GM04504 (cell line): ENCODE data around the gene RNF7.
A peak's percentile ranks its signal among the peaks of the same experiment; 100 is the strongest.
"Not testable (repeated sequence)": the region's sequence is repeated elsewhere in the genome, so short reads cannot be mapped to it uniquely, and the experiment has no call there.

Source experiments
- DNase-seq: peaks from one replicate; pipeline ENCODE4 v3.0.0-alpha.2; 2012; ENCODE audit warnings: low read depth

The RNF7 gene

DNA sequence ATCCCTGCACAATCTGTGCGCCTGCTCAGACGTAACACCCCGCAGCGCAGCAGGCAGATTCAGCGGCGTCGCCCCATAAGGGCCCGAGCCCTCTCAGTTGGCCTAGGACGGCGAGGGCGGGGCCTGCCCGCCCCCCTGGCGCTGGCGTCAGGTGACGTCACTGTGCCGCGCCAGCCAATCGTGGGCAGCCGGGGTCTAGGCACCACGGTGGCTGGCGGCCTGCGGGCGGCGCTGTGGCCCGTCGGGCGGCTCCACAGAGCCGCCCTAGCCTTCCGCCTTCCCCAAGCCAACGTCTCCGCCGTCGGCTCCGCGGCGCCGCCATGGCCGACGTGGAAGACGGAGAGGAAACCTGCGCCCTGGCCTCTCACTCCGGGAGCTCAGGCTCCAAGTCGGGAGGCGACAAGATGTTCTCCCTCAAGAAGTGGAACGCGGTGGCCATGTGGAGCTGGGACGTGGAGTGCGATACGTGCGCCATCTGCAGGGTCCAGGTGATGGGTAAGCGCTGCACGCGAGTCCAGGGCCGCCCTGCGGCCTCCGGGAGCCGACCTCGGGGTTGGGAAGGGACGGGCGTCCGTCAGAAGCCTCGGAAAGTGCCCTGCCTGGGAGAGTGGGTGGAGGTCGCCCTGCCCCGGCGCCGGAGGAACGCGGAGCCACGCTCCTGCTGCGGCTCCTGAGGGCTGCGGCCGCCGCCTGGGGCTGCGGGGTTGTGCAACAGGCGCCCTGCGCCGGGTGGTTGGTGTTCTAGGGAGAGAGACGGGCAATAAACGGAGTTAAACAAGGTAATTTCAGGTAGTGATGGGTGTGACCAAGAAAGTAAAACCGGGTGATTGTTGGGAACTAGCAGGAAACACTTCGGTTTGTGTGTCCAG is at the start of gene RNF7:
RNF7 (plus strand) TSS at position 277 of the 869 bp plus-strand sequence; CDS start at position 321, 44 bp downstream.
- peak; percentile 88 for DNase-seq

DNA sequence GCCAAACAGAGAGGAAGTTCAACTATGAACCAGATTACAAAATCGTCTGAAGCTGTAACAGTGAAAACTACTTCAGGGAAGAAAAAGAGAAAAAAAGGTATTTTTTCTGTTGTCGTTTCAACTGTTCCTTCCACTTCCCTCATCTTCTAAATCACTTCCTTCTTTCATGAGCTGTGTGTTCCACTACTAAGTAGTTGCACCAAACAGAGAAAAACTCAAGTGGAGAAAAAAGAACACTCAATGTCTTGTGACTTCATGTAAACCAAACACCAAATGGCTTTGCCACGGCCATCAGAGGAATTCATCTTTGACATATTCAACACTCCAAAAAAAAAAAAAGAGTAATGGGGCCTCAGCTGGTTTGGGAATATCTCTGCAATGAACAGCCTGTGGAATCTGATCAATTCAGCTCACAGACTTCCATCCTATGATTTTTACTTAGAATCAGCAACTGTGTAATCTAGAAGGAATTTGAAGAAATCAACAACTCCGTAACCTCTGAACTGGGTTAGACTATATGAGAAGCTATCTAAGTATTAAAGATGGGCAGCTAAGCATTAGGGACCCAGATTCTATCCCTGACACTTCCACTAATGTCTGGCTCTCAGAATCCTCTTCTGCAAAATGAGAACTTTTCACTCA is 47.5 kb upstream of the RNF7 start:
- DNase-seq: no peak

DNA sequence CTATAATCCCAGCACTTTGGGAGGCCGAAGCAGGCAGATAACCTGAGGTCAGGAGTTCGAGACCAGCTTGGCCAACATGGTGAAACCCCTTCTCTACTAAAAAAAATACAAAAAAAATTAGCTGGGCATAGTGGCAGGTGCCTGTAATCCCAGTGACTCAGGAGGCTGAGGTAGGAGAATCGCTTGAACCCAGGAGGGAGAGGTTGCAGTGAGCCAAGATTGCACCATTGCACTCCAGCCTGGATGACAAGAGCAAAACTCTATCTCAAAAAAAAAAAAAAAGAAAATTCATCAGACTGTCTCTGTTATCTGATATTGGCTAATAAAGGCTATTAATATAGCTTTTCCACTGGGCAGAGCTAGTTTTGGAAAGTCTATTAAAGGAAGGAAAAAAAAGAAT is 46.6 kb upstream of the RNF7 start:
- DNase-seq: not testable (repeated sequence)

DNA sequence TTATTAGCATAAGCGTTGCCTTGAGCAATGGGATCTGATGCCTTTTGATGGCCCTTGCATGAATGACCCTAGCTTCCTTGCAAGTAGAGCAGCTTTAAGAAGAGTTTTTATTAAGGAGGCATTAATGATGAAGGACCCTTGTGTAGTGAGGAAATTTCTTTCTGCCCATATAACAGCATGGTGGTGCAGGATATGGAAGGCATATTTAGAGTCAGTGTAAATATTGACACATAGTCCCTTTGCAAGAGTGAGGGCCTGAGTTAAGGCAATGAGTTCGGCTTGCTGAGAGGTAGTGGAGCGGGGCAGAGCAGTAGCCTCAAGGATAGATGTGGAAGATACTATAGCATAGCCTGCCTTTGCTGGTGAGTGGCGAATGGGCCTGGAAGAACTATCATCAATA is 45.1 kb upstream of the RNF7 start:
- not testable (repeated sequence) for DNase-seq

DNA sequence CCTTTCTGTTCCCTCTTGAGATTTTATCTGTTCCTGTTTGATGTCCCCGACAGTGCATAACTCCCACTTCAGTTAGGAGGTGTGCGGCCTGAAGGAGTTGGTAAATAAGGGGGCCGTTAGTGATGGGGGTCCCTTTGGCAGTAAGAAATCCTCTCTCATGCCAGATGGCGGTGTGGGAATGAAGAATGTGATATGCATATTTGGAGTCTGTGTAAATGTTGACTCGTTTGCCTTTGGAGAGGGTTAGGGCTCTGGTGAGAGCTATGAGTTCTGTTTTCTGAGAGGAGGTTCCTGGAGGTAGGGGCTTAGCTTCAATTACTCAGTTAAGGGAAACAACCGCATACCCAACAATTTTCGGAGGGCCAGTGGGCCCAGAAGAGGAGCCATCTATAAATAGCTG is 38.8 kb upstream of the RNF7 start:
- no peak for DNase-seq

DNA sequence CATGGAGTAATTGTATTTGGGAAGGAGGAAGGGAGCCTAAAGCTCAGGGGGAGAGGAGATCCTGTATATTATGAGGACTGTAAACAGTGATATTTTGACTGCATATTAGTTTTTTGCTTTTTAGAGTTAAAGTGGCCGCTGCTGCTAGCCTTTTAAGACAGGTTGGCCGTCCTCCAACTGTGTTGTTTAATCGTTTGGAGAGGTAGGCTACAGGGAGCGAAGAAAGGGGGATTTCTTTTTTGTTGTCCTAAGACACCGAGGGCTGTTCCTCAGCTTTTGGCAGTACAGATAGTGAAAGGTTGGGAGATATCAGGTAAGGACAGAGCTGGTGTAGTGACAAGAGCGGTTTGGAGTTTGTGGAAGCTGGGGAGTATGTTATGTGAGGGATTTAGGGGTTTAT is 38.2 kb upstream of the RNF7 start:
- no peak for DNase-seq

DNA sequence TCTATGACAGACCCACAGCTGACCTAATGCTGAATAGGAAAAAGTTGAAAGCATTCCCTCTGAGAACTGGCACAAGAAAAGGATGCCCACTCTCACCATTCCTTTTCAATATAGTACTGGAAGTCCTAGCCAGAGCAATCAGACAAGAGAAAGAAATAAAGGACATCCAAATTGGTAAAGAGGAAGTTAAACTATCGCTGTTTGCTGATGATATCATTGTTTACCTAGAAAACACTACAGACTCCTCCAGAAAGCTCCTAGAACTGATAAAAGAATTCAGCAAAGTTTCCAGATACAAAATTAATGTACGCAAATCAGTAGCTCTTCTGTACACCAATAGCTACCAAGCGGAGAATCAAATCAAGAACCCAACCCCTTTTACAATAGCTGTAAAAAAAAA is 34.7 kb upstream of the RNF7 start:
- not testable (repeated sequence) for DNase-seq

DNA sequence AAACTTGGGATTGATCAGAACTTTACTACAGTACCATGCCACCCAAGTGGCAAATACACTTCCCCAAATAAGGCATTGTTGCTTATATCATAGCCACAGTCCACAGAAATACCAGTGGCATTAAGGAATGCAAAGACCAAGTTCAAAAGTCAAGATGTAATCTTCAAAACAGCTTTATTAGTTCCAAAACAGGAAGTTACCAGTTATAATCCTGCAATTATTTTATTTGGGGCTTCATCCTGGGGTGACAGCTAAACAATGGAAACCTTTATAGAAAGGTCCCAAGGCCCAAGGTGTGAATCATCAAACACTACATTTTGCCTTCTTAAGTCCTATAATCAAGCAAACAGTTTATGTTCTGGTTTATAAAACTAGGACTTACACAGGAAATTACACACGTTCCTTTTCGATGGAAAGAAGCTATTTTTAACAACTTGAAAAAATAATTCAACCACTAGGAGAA is 30.3 kb upstream of the RNF7 start:
- DNase-seq: peak; percentile 21

DNA sequence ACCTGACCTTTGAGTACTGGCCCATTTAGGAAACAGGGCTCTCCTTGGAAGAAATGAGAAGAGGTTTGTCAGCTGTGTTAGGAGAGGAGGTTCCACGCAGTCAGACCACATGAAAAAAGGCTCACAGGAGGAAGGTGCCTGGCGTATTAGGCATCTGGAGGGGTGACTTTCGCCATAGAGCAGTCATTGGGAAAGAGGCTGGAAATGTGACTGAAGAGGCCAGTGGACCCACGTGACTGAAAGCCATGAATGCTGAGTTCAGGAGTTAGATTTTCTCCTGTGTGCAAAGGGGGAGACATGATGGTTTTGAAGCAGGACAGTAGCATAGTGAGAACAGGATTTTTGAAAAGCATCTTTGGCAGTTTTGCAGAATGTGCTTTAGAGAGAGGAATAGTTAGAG is 29.7 kb upstream of the RNF7 start:
- DNase-seq: no peak

DNA sequence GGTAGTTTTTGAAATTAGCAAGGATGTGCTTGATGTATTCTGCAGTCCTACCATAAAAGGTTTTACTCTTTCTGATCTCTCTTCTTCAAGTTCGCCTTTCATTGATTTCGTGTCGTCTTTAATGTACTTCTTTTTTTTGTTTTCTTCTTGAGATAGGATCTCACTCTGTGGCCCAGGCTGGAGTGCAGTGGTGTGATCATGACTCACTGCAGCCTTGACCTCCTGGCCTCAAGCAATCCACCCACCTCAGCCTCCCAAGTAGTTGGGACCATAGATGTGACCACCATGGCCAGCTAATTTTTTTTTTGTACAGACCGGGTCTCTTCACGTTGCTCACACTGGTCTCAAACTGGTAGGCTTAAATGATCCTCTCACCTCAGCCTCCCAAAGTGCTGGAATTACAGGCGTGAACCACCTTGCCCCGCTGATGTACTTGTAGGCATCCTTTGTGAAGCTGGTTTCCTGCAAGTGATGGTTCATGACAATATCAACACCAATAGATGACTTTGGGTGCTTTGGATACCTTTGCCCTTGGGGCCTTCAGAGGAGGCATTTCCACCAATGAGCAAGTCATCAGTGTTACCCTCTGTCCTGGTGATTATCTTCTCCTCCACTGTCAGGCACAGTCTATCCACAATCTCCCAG is 28.9 kb upstream of the RNF7 start:
- DNase-seq: no peak

DNA sequence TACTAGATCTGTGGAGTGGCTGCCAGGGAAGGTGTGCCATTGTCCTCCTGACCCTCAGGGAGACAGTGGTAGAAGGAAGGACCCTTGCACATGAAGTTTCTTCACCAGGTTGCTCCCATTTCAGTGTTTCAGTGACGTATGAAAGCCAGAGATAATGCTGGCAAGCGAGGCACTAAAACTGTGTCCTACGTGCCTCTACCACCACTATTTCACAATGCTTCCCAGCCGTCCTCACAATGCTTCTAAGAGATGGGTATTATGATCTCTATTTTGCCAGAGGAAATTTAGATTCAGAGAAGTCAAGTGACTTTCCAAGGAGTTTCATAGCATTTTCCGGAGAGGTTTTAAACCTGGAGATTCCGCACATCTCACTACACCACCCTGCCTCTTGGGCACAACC is 28.0 kb upstream of the RNF7 start:
- DNase-seq: no peak

DNA sequence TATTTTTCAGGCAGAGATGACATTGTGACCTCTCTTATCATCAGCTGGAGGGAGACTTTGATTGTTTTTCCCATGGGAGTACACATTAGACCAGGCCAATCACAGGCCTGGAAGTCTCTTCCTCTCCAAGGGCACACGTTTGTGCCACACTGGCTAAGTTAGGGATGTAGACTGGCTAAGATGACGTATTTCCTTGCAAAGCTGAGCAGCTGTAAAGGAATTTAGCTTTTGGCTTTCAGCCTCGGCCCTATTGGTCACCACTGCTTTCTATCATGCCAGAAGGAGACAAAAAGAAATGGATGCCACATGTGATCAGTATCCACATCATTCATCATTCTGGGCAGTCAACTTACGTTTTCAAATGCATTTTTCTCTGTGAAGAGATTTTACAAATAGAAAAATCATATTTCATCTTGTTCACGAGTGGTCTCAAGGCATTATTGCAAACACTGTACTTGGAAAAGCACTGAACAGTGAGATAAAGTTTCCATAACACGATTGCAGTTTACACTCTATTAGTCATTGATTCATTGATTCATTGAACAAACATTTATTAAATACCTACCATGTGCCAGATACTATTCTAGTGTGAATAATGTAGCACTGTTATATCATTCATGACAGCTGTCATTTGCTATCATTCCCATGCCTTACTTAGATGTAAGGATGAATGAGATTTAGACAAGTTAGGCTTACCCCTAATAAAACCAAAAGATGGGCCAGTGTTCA is 27.0 kb upstream of the RNF7 start:
- DNase-seq: peak; percentile 86

DNA sequence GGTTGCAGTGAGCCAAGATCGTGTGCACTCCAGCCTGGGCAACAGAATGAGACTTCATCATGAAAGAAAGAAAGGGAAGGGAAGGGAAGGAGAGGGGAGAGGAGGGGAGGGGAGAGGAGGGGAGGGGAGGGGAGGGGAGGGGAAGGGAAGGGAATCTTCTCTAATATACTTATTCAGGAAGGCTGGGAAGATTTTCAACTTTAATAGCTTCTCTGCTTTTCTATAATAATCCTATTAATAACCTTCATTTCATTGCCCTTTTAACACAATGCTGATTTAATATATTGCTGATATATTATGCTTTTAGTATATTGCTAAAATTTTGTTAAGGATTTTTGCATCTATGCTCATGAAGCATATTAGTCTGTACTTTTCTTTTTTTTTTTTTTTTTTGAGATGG is 23.4 kb upstream of the RNF7 start:
- no peak for DNase-seq

DNA sequence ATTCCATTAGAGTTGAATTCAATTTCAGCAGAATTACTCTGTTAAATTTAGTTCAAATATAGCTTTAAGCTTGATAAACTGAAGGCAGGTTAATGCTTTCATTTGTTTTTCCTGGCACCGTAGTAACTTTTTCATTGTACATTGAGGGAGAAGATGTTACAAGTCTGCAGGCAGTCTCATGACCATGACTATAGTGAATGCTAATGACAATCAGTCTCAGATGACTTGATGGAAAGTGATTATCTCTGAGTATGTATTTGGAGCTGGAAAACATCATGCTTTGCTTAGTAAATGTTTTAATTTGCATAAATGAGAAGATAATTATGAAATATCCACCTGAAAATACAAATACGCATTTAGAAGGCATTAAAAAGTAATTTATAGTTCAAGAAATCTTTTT is 16.0 kb upstream of the RNF7 start:
- DNase-seq: no peak

DNA sequence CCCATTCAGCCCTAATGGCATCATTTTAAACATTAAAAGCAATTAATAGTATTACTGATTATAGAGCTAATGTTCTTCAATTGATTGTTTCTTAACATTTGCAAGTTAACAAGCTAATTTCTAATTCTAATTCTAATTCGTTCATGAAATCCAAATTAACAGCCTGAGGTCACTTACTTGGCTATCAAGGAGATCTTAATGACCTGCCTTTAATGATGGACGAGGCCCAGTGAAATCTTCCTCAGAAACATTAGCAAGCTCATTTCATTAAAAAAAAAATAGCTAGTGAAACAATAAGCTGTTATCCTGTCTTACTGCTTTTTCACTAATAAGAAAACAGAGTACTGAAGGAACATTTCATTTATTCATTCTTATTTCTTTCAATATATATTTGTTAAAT is 15.4 kb upstream of the RNF7 start:
- no peak for DNase-seq

DNA sequence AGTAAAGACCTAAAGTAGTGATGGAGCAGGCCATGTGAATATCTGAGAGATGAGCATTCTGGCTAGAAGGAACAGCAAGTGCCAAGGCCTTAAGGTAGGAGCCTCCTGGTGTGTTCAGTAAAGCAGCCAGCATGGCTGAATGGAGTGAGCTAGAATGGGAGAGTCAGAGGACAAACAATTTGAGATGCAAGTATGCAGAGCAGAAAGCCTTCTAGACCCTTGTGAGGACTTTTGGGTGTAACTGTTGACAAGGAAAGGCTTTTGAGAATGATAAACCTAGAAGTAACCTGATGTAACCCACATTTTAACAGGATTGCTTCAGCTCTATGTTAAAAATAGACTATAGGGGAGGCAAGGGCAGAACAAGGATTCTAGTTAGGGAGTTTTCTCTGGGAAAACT is 14.8 kb upstream of the RNF7 start:
- DNase-seq: no peak

DNA sequence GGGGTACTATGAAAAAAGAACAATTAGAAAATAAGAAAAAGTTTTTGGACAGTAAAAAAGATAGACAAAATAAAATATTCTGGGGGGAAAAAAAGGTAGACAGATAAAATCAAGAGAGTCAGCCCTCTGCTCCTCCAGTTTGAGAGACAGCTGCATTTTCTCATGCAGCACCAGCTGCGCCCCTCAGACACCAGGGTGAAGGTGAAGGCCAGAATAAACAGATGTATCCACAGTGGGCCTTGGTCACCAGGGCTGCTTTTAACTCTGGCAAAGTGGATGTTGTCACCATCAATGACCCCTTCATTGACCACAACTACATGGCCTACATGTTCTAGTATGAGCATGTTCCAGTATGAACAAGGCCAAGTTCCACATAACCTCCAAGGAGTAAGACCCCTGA is 13.9 kb upstream of the RNF7 start:
- no peak for DNase-seq

DNA sequence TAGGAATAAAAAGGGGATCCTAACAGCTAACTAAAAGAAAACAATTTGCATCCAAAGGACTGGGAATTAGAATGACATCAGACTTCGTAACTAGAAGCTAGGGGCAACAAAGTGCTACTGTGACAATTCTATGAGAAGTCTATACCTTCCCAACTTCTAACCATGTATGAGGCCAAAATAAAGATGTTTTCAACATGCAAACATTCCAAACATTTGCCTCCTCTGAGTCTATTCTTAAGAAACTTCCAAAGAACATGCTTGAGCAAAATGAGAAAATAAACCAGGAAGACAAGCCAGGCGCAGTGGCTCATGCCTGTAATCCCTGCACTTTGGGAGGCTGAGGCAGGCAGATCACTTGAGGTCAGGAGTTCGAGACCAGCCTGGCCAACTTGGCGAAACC is 13.1 kb upstream of the RNF7 start:
- DNase-seq: no peak

DNA sequence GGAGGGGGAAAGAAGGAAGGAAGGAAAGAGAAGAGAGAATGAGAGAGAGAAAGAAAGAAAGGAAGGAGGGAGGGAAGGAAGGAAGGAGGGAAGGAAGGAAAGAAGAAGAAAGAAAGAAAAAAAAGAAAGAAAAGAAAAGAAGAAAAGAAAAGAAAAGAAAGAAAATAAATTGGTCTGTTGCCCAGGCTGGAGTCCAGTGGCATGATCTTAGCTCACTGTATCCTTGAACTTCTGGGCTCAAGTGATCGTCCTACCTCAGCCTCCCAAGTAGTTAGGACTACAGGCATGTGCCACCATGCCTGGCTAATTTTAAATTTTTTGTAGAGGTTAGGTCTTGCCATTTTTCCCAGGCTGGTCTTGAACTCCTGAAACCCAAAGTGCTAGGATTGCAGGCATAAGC is 11.6 kb upstream of the RNF7 start:
- no peak for DNase-seq

DNA sequence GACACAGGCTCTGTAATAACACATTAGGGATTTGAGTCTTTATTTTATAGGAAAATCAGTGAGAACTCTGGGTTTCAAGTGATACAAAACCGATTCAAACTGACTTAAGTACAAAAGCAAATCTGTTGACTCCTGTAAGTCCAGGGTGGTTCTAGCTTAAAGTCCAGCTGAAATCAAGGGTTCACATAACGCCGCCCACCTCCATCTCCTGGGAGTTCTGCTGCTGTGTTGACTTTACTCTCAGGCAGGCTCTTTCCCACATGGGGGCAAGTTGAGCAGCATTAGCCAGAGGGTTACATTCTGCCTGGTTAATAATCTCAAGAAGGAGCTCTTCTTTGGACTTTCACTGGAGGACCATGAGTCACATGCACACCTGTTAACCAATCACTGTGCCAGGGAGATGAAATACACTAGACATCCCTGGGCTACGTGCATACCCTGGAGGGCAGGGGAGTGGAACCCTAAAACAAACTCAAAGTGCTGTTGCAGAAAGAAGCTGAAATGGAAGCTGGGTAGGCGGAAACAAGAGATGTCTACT is 9.7 kb upstream of the RNF7 start:
- DNase-seq: no peak

DNA sequence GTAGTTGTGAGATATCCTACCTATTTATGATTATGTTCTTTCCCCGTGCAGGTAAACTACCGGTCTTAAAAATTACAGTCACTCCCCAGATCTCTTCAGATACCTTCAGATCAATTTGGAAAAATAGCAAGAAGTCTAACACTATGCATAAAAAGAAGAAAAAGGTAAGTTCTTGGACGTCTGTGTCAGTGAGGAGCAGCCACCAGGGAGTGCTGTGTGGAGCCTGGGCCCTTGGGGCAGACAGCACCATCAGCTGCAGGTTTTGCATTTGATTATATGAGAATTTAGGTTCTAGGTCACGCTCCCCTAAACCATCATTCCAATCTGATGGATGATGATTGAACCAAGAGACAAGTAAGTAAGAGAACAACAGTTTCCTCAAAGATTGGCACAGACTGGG is 8.9 kb upstream of the RNF7 start:
- DNase-seq: no peak

DNA sequence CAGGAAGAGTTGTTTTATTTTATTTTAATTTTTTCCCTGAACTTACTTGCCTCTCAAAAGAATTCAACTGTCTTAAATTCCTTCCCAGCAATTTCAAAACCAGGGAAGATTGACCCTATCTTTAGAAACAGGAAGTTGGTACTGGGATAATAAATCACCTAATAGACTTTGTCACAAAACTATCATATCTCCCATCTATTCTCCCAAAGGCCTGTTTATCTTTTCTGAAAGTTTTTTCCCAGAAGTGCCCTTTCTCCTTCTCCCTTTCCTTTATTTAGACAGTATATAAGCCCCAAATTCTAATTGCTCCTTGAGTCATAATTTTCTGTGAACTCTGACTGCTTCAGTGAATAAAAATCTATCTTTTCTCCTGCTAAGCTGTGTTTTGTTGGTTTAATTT is 2.9 kb upstream of the RNF7 start:
- DNase-seq: no peak
